Neural progenitor cell (in vitro differentiated cells): ENCODE measurements around the gene SMPDL3A.

Source experiments
- CTCF ChIP-seq: fragments of 200-600 bp; sonication (generic); IDR thresholded peaks from 2 replicates; pipeline ENCODE4 v1.5.1; 2017; ENCODE audit warnings: antibody characterized with exemption, mild to moderate bottlenecking
- EZH2 ChIP-seq: fragments of 200-600 bp; sonication (generic); IDR thresholded peaks from 2 replicates; pipeline ENCODE4 v1.6.1; 2017; ENCODE audit warnings: antibody characterized with exemption, mild to moderate bottlenecking, moderate library complexity

DNA sequence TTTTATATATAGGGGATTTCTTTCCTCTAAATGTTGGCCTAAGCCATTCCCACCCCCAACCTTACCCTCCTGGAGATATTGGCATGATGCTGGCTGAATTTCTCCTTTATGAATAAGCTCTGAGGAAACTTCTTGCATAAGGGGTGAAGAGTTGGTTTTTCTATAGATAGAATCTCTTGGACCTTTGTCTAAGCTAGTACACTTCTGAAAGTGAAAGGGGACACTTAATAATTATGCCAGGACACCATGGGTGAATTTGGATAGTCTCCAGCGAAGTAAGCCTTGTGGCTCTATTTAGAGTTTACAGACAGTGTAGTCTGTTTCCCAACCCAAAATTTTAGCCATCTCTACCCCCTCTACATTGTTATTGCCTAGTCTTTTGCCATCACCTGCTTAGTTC, 36.6 kb upstream of the SMPDL3A start:
- TF ChIP-seq CTCF (no peak), EZH2 (no peak)
